ENCODE results near the gene SCD. TPM values are rescaled to one million over a fixed set of nuclear protein-coding genes. Genes with fewer than 3 reads are reported as not detected.
A peak's percentile ranks its signal among the peaks of the same experiment; 100 is the strongest.
"Not testable (repeated sequence)": the region's sequence is repeated elsewhere in the genome, so short reads cannot be mapped to it uniquely, and the experiment has no call there.

SCD gene
- total RNA-seq, 1 donor from 2014 or later = 589 TPM

- no peaks in the 10 kb centered on the region for H3K36me3 Mint-ChIP-seq (ENCODE audit: unreplicated experiment)
Measured at GRCh38 chr10:100372415-100373297, 25.6 kb downstream of the SCD start.

GRCh38 chr10:100373298-100374199 is 26.5 kb downstream of the SCD start:
- Mint-ChIP-seq H3K27ac (ENCODE audit: unreplicated experiment) (no peak overlapping the region), H3K9me3 (ENCODE audit: unreplicated experiment) (peaks cover 3% of the 10 kb centered on the region), H3K27me3 (ENCODE audit: unreplicated experiment) (peaks cover 3% of the 10 kb centered on the region), H3K4me1 (ENCODE audit: low read depth, unreplicated experiment) (peaks cover 21% of the 10 kb centered on the region), H3K36me3 (ENCODE audit: unreplicated experiment) (no peaks in the 10 kb centered on the region), H3K4me3 (ENCODE audit: unreplicated experiment) (no peak overlapping the region)
- peak; percentile 97 for DNase-seq
- no peak for TF ChIP-seq CTCF (IDR thresholded peaks at IDR 0.05; ENCODE audit: partially characterized antibody, unreplicated experiment)

More at GRCh38 chr10:100372415-100373297, 25.6 kb downstream of the SCD start:
- no peak for DNase-seq
- H3K4me3 Mint-ChIP-seq (ENCODE audit: unreplicated experiment) = no peak overlapping the region
- peaks cover 21% of the 10 kb centered on the region for H3K4me1 Mint-ChIP-seq (ENCODE audit: low read depth, unreplicated experiment)
- no peak for TF ChIP-seq CTCF (IDR thresholded peaks at IDR 0.05; ENCODE audit: partially characterized antibody, unreplicated experiment)
- peaks cover 3% of the 10 kb centered on the region for H3K27me3 Mint-ChIP-seq (ENCODE audit: unreplicated experiment)
- peaks cover 3% of the 10 kb centered on the region for H3K9me3 Mint-ChIP-seq (ENCODE audit: unreplicated experiment)
- no peak overlapping the region for H3K27ac Mint-ChIP-seq (ENCODE audit: unreplicated experiment)

- no peak for DNase-seq
- H3K27ac Mint-ChIP-seq (ENCODE audit: unreplicated experiment) = no peak overlapping the region
Measured at GRCh38 chr10:100374200-100374655, 27.2 kb downstream of the SCD start.

GRCh38 chr10:100374677-100375353 is 27.8 kb downstream of the SCD start:
- not testable (repeated sequence) for H3K27ac Mint-ChIP-seq (ENCODE audit: unreplicated experiment); H3K4me3 Mint-ChIP-seq (ENCODE audit: unreplicated experiment); H3K9me3 Mint-ChIP-seq (ENCODE audit: unreplicated experiment); H3K36me3 Mint-ChIP-seq (ENCODE audit: unreplicated experiment); H3K27me3 Mint-ChIP-seq (ENCODE audit: unreplicated experiment); DNase-seq
- H3K4me1 Mint-ChIP-seq (ENCODE audit: low read depth, unreplicated experiment) = peaks cover 18% of the 10 kb centered on the region

More at GRCh38 chr10:100374200-100374655, 27.2 kb downstream of the SCD start:
- Mint-ChIP-seq H3K4me3 (ENCODE audit: unreplicated experiment) (no peak overlapping the region), H3K4me1 (ENCODE audit: low read depth, unreplicated experiment) (peaks cover 21% of the 10 kb centered on the region), H3K9me3 (ENCODE audit: unreplicated experiment) (peaks cover 3% of the 10 kb centered on the region), H3K36me3 (ENCODE audit: unreplicated experiment) (no peaks in the 10 kb centered on the region), H3K27me3 (ENCODE audit: unreplicated experiment) (peaks cover 3% of the 10 kb centered on the region)
- no peak for TF ChIP-seq CTCF (IDR thresholded peaks at IDR 0.05; ENCODE audit: partially characterized antibody, unreplicated experiment)

- not testable (repeated sequence) for H3K9me3 Mint-ChIP-seq (ENCODE audit: unreplicated experiment); H3K27ac Mint-ChIP-seq (ENCODE audit: unreplicated experiment); H3K4me1 Mint-ChIP-seq (ENCODE audit: low read depth, unreplicated experiment); H3K36me3 Mint-ChIP-seq (ENCODE audit: unreplicated experiment); DNase-seq; H3K27me3 Mint-ChIP-seq (ENCODE audit: unreplicated experiment)
- H3K4me3 Mint-ChIP-seq (ENCODE audit: unreplicated experiment) = peak overlapping the region; percentile 38
Measured at GRCh38 chr10:100376656-100377055, 29.6 kb downstream of the SCD start.

Measured in glutamatergic neuron (in vitro differentiated cells).